Measurements from ENCODE around the gene GFRA1.

GFRA1 gene

GRCh38 chr10:116121640-116122525 is 151.1 kb downstream of the GFRA1 start:
- no peak for DNase-seq

GRCh38 chr10:116120688-116121455 is 152.1 kb downstream of the GFRA1 start:
- no peak for DNase-seq

- DNase-seq = no peak
These were observed 154.2 kb downstream of the GFRA1 start for GRCh38 chr10:116118847-116119246.

GRCh38 chr10:116115797-116116196 is 157.2 kb downstream of the GFRA1 start:
- DNase-seq = no peak

GRCh38 chr10:116115036-116115641 is 157.9 kb downstream of the GFRA1 start:
- DNase-seq = no peak

GRCh38 chr10:116113721-116114501 is 159.1 kb downstream of the GFRA1 start:
- DNase-seq = no peak

GRCh38 chr10:116112232-116113231 is 160.5 kb downstream of the GFRA1 start:
- no peak for DNase-seq

GRCh38 chr10:116111483-116112095 is 161.4 kb downstream of the GFRA1 start:
- DNase-seq = no peak

GRCh38 chr10:116110736-116111135 is 162.3 kb downstream of the GFRA1 start:
- no peak for DNase-seq

GRCh38 chr10:116109881-116110280 is 163.1 kb downstream of the GFRA1 start:
- DNase-seq = no peak

- DNase-seq = no peak
These were observed 163.5 kb downstream of the GFRA1 start for GRCh38 chr10:116109481-116109880.

- DNase-seq = no peak
These were observed 164.9 kb downstream of the GFRA1 start for GRCh38 chr10:116108095-116108494.

- DNase-seq = no peak
These were observed 166.4 kb downstream of the GFRA1 start for GRCh38 chr10:116106611-116107010.

GRCh38 chr10:116105264-116105663 is 167.7 kb downstream of the GFRA1 start:
- DNase-seq = no peak

GRCh38 chr10:116104210-116104932 is 168.6 kb downstream of the GFRA1 start:
- no peak for DNase-seq

GRCh38 chr10:116103668-116104067 is 169.3 kb downstream of the GFRA1 start:
- no peak for DNase-seq

GRCh38 chr10:116101616-116102315 is 171.2 kb downstream of the GFRA1 start:
- no peak for DNase-seq

GRCh38 chr10:116100984-116101383 is 172.0 kb downstream of the GFRA1 start:
- no peak for DNase-seq

- no peak for DNase-seq
These were observed 174.0 kb downstream of the GFRA1 start for GRCh38 chr10:116099023-116099420.

All from DMS 273 treated with DMSO at 0.1 percent for 48 hours (cell line).